ENCODE measurements around the gene LCN12. TPM values are rescaled to one million over a fixed set of nuclear protein-coding genes. Genes with fewer than 3 reads are reported as not detected.
"Not testable (repeated sequence)": the region's sequence is repeated elsewhere in the genome, so short reads cannot be mapped to it uniquely, and the experiment has no call there.

Gene LCN12
- total and polyA plus RNA-seq, 2 donors = 0.41 TPM; not detected in 1

- no peak for DNase-seq (ENCODE audit: extremely low spot score)
- H3K27ac ChIP-seq (ENCODE audit: low read depth) = no peak overlapping the region
- WGBS = 21% methylated on average over 30 of the region's 30 CpGs
- H3K36me3 ChIP-seq (ENCODE audit: insufficient read depth) = no peaks in the 10 kb centered on the region
- H3K4me1 ChIP-seq (ENCODE audit: insufficient read depth) = no peaks in the 10 kb centered on the region
- no peak overlapping the region for H3K4me3 ChIP-seq (ENCODE audit: low read depth, low read length)
Measured at GRCh38 chr9:136995362-136995761, 43.3 kb downstream of the LCN12 start.

DNA sequence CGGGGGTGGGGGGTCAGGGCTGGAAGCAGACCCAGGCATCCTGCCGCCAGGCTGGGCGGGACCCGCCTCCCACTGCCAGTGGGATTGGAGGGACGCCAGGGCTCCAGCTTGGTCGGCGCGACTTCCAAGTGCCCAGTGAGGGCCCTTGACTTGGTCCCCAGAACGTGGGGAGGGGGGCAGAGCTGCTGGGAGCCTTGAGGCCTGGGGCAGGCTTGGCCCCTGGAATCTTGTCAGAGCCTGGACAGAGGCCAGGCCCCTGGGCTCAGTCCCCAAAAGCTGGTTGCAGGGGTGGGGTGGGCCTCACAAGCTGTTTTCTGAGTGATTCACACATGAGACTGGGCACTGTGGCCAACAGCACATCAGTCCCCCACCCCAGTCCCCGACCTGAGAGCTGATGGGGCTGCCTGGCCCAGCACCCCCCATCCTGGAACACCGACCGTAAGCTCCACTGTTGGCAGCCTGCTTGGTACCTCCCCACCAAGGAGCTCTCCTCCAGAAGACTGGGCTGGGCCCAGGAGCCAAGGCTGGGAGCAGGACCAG, 43.8 kb downstream of the LCN12 start:
- H3K36me3 ChIP-seq (ENCODE audit: insufficient read depth) = no peaks in the 10 kb centered on the region
- no peak for DNase-seq (ENCODE audit: extremely low spot score)
- H3K4me1 ChIP-seq (ENCODE audit: insufficient read depth) = no peaks in the 10 kb centered on the region
- no peak overlapping the region for H3K4me3 ChIP-seq (ENCODE audit: low read depth, low read length)
- 15% methylated on average over 12 of the region's 12 CpGs for WGBS
- no peak overlapping the region for H3K27ac ChIP-seq (ENCODE audit: low read depth)

DNA sequence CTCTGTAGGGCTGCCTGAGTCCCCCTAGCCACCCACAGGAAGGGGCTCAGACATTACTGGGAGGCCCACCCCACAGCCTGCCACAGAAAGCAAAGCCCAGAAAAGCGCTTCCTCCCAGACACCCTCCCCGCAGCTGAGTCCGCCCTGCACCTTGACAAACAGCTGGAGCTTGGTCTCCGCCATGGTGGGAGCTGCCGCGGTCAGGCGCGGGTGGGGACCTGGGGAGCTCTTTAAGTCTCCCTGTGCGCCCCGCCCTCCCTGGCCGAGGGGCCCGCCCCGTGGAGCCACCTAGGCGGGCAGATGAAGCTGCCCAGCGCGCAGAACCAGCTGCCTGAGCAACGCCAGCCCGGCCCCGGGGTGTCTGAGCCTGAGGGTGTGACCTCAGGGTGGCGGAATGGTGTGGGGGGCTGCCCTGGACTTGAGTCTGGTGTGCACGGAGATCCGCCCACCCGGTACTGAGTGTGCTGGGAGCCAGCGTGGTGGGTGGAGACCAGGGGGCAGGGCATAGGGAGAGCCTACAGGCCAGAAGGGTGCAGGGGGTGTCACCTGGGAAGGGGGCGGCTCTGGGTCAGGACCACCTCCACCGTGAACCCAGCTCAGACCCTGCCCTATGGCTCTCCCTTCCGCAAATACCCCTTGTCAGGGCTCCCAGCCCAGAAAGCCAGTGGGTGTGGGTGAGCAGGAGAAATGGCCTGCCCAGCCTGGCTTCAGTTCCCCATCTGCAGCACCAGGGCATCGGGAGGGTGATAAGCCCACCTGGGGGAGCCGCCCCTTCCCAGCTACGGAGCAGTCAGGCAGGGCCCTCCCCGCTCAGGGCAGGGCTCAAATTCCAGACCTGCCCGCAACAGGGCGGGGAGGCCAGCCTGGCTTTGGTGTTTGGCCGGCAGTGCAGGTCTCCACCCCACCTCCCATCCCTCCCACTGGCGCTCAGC, 44.6 kb downstream of the LCN12 start, which contains the start of gene CLIC3:
CLIC3 (minus strand) TSS at position 208 of the 932 bp plus-strand sequence; CDS start at position 183, 25 bp downstream.
- WGBS = 28% methylated on average over 35 of the region's 35 CpGs
- DNase-seq (ENCODE audit: extremely low spot score) = no peak
- Histone ChIP-seq H3K4me1 (ENCODE audit: insufficient read depth) (no peaks in the 10 kb centered on the region), H3K36me3 (ENCODE audit: insufficient read depth) (no peaks in the 10 kb centered on the region), H3K4me3 (ENCODE audit: low read depth, low read length) (no peak within 1 kb of the TSS), H3K27ac (ENCODE audit: low read depth) (no peak within 1 kb of the TSS)

DNA sequence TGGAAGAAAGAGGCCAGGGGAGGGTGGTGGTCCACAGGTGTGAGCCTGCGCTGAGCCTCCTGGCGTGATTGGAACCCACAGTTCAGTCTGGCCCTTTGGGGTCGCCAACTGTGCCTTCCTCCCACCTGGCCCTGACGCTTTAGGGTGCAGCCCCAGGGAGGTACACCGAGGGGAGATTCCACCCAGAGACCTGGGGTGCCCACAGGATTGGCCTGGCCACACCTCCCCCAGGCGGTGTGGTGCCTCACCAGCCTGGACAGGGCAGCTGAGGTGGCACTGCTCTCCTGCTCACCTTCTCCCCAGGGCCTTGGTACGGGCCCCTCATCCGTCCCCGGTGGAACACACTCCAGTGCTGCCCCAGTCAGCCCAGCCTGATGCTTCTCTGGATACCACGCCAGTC, 45.3 kb downstream of the LCN12 start:
- no peak for DNase-seq (ENCODE audit: extremely low spot score)
- Histone ChIP-seq H3K27ac (ENCODE audit: low read depth) (no peak overlapping the region), H3K4me1 (ENCODE audit: insufficient read depth) (no peaks in the 10 kb centered on the region), H3K4me3 (ENCODE audit: low read depth, low read length) (no peak overlapping the region), H3K36me3 (ENCODE audit: insufficient read depth) (no peaks in the 10 kb centered on the region)
- 83% methylated on average over 10 of the region's 10 CpGs for WGBS

DNA sequence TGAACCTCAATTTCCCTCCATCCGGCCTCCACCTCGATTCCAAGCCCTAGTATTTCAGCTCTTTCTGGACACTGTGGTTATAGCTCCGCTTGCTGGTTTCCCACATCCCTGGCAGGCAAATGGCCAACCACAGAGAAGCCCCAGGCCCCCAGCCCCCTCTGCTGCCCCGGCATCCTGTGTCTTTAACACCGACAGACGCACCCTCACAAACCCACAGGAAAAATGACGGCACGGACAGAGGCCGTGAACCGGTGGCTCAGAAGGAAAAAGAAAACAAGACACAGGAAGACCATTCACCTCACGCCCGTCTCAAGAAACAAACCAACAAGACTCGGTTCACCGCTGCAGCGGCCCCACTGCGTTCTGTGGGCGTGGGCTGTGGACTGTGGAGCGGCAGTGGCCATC, 45.8 kb downstream of the LCN12 start:
- 70% methylated on average over 18 of the region's 18 CpGs for WGBS
- no peaks in the 10 kb centered on the region for H3K36me3 ChIP-seq (ENCODE audit: insufficient read depth)
- no peaks in the 10 kb centered on the region for H3K4me1 ChIP-seq (ENCODE audit: insufficient read depth)
- H3K4me3 ChIP-seq (ENCODE audit: low read depth, low read length) = no peak overlapping the region
- DNase-seq (ENCODE audit: extremely low spot score) = no peak
- H3K27ac ChIP-seq (ENCODE audit: low read depth) = no peak overlapping the region

DNA sequence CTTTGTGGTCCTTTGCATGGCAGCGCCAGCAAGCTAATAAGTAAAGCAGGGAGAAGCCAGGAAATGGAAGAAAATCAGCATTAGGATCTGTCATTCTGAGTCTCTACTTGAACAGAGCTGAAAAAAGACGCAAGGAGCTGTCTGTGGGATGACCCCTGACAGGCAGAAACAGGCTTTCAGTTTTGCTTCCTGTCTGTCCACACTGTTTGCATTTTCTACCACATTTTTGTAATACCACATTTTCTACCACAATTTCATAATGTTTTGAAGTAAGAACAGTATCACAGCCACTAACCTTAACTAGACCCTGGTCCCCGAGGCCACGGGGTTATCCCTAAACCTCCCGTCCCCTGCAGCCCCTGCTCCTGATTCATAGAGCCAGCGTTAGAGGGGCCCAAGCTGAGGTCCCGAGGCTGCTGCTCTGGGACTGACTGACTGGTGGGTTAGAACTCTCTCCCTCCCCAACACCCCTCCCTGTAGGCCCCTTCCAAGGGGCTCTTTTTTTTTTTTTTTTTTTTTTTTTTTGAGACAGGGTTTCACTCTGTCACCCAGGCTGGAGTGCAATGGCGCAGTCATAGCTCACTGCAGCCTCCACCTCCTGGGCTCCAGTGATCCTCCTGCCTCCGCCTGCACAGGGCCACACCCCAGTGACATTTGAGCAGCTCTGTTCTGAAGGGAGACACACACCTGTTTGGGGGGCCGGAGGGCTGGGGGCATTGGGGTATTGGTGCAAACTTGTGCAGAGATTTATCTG, 48.3 kb downstream of the LCN12 start:
- 66% methylated on average over 10 of the region's 10 CpGs for WGBS
- Histone ChIP-seq H3K36me3 (ENCODE audit: insufficient read depth) (no peaks in the 10 kb centered on the region), H3K27ac (ENCODE audit: low read depth) (no peak overlapping the region), H3K4me1 (ENCODE audit: insufficient read depth) (no peaks in the 10 kb centered on the region), H3K4me3 (ENCODE audit: low read depth, low read length) (no peak overlapping the region)
- no peak for DNase-seq (ENCODE audit: extremely low spot score)

- H3K4me3 ChIP-seq (ENCODE audit: low read depth, low read length) = no peak overlapping the region
- H3K27ac ChIP-seq (ENCODE audit: low read depth) = no peak overlapping the region
- DNase-seq (ENCODE audit: extremely low spot score) = no peak
- H3K4me1 ChIP-seq (ENCODE audit: insufficient read depth) = no peaks in the 10 kb centered on the region
- no peaks in the 10 kb centered on the region for H3K36me3 ChIP-seq (ENCODE audit: insufficient read depth)
- WGBS = 83% methylated on average over 20 of the region's 20 CpGs
Measured at GRCh38 chr9:137001857-137002645, 50.0 kb downstream of the LCN12 start.

GRCh38 chr9:137002646-137003041, 50.6 kb downstream of the LCN12 start:
- DNase-seq (ENCODE audit: extremely low spot score) = no peak
- WGBS = 86% methylated on average over 10 of the region's 10 CpGs
- H3K36me3 ChIP-seq (ENCODE audit: insufficient read depth) = no peaks in the 10 kb centered on the region
- no peak overlapping the region for H3K4me3 ChIP-seq (ENCODE audit: low read depth, low read length)
- no peak overlapping the region for H3K27ac ChIP-seq (ENCODE audit: low read depth)
- H3K4me1 ChIP-seq (ENCODE audit: insufficient read depth) = no peaks in the 10 kb centered on the region

- not testable (repeated sequence) for DNase-seq (ENCODE audit: extremely low spot score); H3K4me1 ChIP-seq (ENCODE audit: insufficient read depth); H3K27ac ChIP-seq (ENCODE audit: low read depth); H3K4me3 ChIP-seq (ENCODE audit: low read depth, low read length); H3K36me3 ChIP-seq (ENCODE audit: insufficient read depth)
- 47% methylated on average over 17 of the region's 17 CpGs for WGBS
Measured at GRCh38 chr9:137004285-137004684, 52.2 kb downstream of the LCN12 start.

Other genes starting within 250 kb of the LCN12 start
Only the 30 nearest of the 33 such genes appear.
- not detected for gene LCN10, start 209.3 kb upstream of the LCN12 start, total RNA-seq
- 11.3 TPM for gene LCN10, start 209.3 kb upstream of the LCN12 start, polyA plus RNA-seq
- not detected for gene LCN6, start 203.7 kb upstream of the LCN12 start, total RNA-seq
- gene LCN6, start 203.7 kb upstream of the LCN12 start, polyA plus RNA-seq = 26.6 TPM
- gene LCN8, start 194.0 kb upstream of the LCN12 start, total RNA-seq = not detected
- gene LCN8, start 194.0 kb upstream of the LCN12 start, polyA plus RNA-seq = not detected
- gene LCN15, start 187.8 kb upstream of the LCN12 start, total RNA-seq = not detected
- not detected for gene LCN15, start 187.8 kb upstream of the LCN12 start, polyA plus RNA-seq
- 29.4 TPM for gene TMEM141, start 160.9 kb upstream of the LCN12 start, total RNA-seq
- gene TMEM141, start 160.9 kb upstream of the LCN12 start, polyA plus RNA-seq = 83.2 TPM
- gene CCDC183, start 155.9 kb upstream of the LCN12 start, total RNA-seq = 1.5 TPM
- gene CCDC183, start 155.9 kb upstream of the LCN12 start, polyA plus RNA-seq = 0.85 TPM
- 29.1 TPM for gene RABL6, start 144.3 kb upstream of the LCN12 start, total RNA-seq
- 60.0 TPM for gene RABL6, start 144.3 kb upstream of the LCN12 start, polyA plus RNA-seq
- 0.69 TPM for gene AJM1, start 109.8 kb upstream of the LCN12 start, total RNA-seq
- 6.9 TPM for gene AJM1, start 109.8 kb upstream of the LCN12 start, polyA plus RNA-seq
- 43.9 TPM for gene PHPT1, start 102.9 kb upstream of the LCN12 start, total RNA-seq
- gene PHPT1, start 102.9 kb upstream of the LCN12 start, polyA plus RNA-seq = 105 TPM
- 3.0 TPM for gene MAMDC4, start 99.9 kb upstream of the LCN12 start, total RNA-seq
- gene MAMDC4, start 99.9 kb upstream of the LCN12 start, polyA plus RNA-seq = 3.8 TPM
- gene EDF1, start 86.0 kb upstream of the LCN12 start, total RNA-seq = 128 TPM
- 337 TPM for gene EDF1, start 86.0 kb upstream of the LCN12 start, polyA plus RNA-seq
- gene TRAF2, start 65.8 kb upstream of the LCN12 start, total RNA-seq = 7.9 TPM
- gene TRAF2, start 65.8 kb upstream of the LCN12 start, polyA plus RNA-seq = 13.1 TPM
- gene FBXW5, start 7.5 kb upstream of the LCN12 start, total RNA-seq = 47.5 TPM
- 151 TPM for gene FBXW5, start 7.5 kb upstream of the LCN12 start, polyA plus RNA-seq
- gene C8G, start 7.0 kb upstream of the LCN12 start, total RNA-seq = 1.0 TPM
- gene C8G, start 7.0 kb upstream of the LCN12 start, polyA plus RNA-seq = 1.2 TPM
- gene PTGDS, start 25.2 kb downstream of the LCN12 start, total RNA-seq = 3.3 TPM
- gene PTGDS, start 25.2 kb downstream of the LCN12 start, polyA plus RNA-seq = 71.8 TPM
- gene LCNL1, start 30.7 kb downstream of the LCN12 start, total RNA-seq = 0.11 TPM
- 0.30 TPM for gene LCNL1, start 30.7 kb downstream of the LCN12 start, polyA plus RNA-seq
- 9.3 TPM for gene PAXX, start 40.1 kb downstream of the LCN12 start, total RNA-seq
- gene PAXX, start 40.1 kb downstream of the LCN12 start, polyA plus RNA-seq = 55.4 TPM
- 3.6 TPM for gene CLIC3, start 44.3 kb downstream of the LCN12 start, total RNA-seq
- gene CLIC3, start 44.3 kb downstream of the LCN12 start, polyA plus RNA-seq = 11.0 TPM
- gene ABCA2, start 76.0 kb downstream of the LCN12 start, total RNA-seq = 11.1 TPM
- gene ABCA2, start 76.0 kb downstream of the LCN12 start, polyA plus RNA-seq = 30.8 TPM
- gene FUT7, start 79.8 kb downstream of the LCN12 start, total RNA-seq = not detected
- 0.18 TPM for gene FUT7, start 79.8 kb downstream of the LCN12 start, polyA plus RNA-seq
- gene NPDC1, start 93.9 kb downstream of the LCN12 start, total RNA-seq = 17.9 TPM
- 120 TPM for gene NPDC1, start 93.9 kb downstream of the LCN12 start, polyA plus RNA-seq
- 6.4 TPM for gene ENTPD2, start 101.8 kb downstream of the LCN12 start, total RNA-seq
- gene ENTPD2, start 101.8 kb downstream of the LCN12 start, polyA plus RNA-seq = 2.8 TPM
- gene SAPCD2, start 118.3 kb downstream of the LCN12 start, total RNA-seq = 3.2 TPM
- 0.63 TPM for gene SAPCD2, start 118.3 kb downstream of the LCN12 start, polyA plus RNA-seq
- gene UAP1L1, start 125.2 kb downstream of the LCN12 start, total RNA-seq = 4.0 TPM
- gene UAP1L1, start 125.2 kb downstream of the LCN12 start, polyA plus RNA-seq = 11.5 TPM
- 29.1 TPM for gene MAN1B1, start 134.7 kb downstream of the LCN12 start, total RNA-seq
- 38.5 TPM for gene MAN1B1, start 134.7 kb downstream of the LCN12 start, polyA plus RNA-seq
- gene DPP7, start 162.5 kb downstream of the LCN12 start, total RNA-seq = 18.5 TPM
- 162 TPM for gene DPP7, start 162.5 kb downstream of the LCN12 start, polyA plus RNA-seq
- 0.26 TPM for gene GRIN1, start 186.9 kb downstream of the LCN12 start, total RNA-seq
- gene GRIN1, start 186.9 kb downstream of the LCN12 start, polyA plus RNA-seq = 0.18 TPM
- not detected for gene LRRC26, start 217.8 kb downstream of the LCN12 start, total RNA-seq
- not detected for gene LRRC26, start 217.8 kb downstream of the LCN12 start, polyA plus RNA-seq
- not detected for gene TMEM210, start 219.8 kb downstream of the LCN12 start, total RNA-seq
- gene TMEM210, start 219.8 kb downstream of the LCN12 start, polyA plus RNA-seq = not detected
- gene ANAPC2, start 236.3 kb downstream of the LCN12 start, total RNA-seq = 18.6 TPM
- gene ANAPC2, start 236.3 kb downstream of the LCN12 start, polyA plus RNA-seq = 40.3 TPM